ENCODE results near the gene FBXO8. TPM values are rescaled to one million over a fixed set of nuclear protein-coding genes. Genes with fewer than 3 reads are reported as not detected.
A peak's percentile ranks its signal among the peaks of the same experiment; 100 is the strongest.
"Not testable (repeated sequence)": the region's sequence is repeated elsewhere in the genome, so short reads cannot be mapped to it uniquely, and the experiment has no call there.

The FBXO8 gene
- total and polyA plus RNA-seq, 11 donors = 14.3 to 38.5 (median 25.9) TPM

- H3K36me3 ChIP-seq = peaks cover 0 to 30% (median 21%) of the 10 kb centered on the region in 9 donors
- TF ChIP-seq CTCF (IDR thresholded peaks at IDR 0.05) (no peak), POLR2A (IDR thresholded peaks at IDR 0.05) (no peak)
- peaks cover 0 to 48% (median 16%) of the 10 kb centered on the region in 12 donors for H3K4me1 ChIP-seq
- H3K9me3 ChIP-seq = no peaks in the 10 kb centered on the region
- H3K27me3 ChIP-seq = no peaks in the 10 kb centered on the region
- H3K27ac ChIP-seq = peak overlapping the region in 1 of 12 donors; percentile 7
- 74 to 87% (median 83%) methylated on average over 6 of the region's 6 CpGs for WGBS, 4 donors
- no peak overlapping the region for H3K4me3 ChIP-seq
- intact Hi-C loops (cut with DNase I) = no loop called here
- no peak for DNase-seq
- ATAC-seq = peak in 2 of 4 donors; percentile 51 to 64
Measured at GRCh38 chr4:174262624-174263444, 20.6 kb downstream of the FBXO8 start.

GRCh38 chr4:174261432-174261831 is 22.0 kb downstream of the FBXO8 start:
- WGBS, 4 donors = 65 to 82% (median 76%) methylated on average over 1 of the region's 1 CpG
- H3K4me3 ChIP-seq; H3K27me3 ChIP-seq; DNase-seq; ATAC-seq; intact Hi-C loops (cut with DNase I); H3K9me3 ChIP-seq: not testable (repeated sequence)
- Histone ChIP-seq H3K27ac (peak overlapping the region in 1 of 12 donors; percentile 25), H3K4me1 (peaks cover 0 to 50% (median 19%) of the 10 kb centered on the region in 12 donors), H3K36me3 (peaks cover 0 to 42% (median 28%) of the 10 kb centered on the region in 9 donors)

- WGBS, 4 donors = 27 to 35% (median 31%) methylated on average over 3 of the region's 3 CpGs
- Histone ChIP-seq H3K27me3 (no peaks in the 10 kb centered on the region), H3K36me3 (peaks cover 0 to 46% (median 28%) of the 10 kb centered on the region in 9 donors), H3K4me3 (no peak overlapping the region), H3K27ac (peak overlapping the region in 1 of 12 donors; percentile 17), H3K9me3 (no peaks in the 10 kb centered on the region), H3K4me1 (peaks cover 0 to 50% (median 21%) of the 10 kb centered on the region in 12 donors)
- no peak for ATAC-seq
- DNase-seq = no peak
- intact Hi-C loops (cut with DNase I) = no loop called here
- TF ChIP-seq CTCF (IDR thresholded peaks at IDR 0.05) (no peak), POLR2A (IDR thresholded peaks at IDR 0.05) (no peak)
Measured at GRCh38 chr4:174260099-174260498, 23.4 kb downstream of the FBXO8 start.

GRCh38 chr4:174259580-174259979 is 23.9 kb downstream of the FBXO8 start:
- H3K27ac ChIP-seq = no peak overlapping the region
- TF ChIP-seq POLR2A (IDR thresholded peaks at IDR 0.05) (no peak), CTCF (IDR thresholded peaks at IDR 0.05) (no peak)
- intact Hi-C loops (cut with DNase I) = no loop called here
- H3K27me3 ChIP-seq = no peaks in the 10 kb centered on the region
- peaks cover 0 to 45% (median 18%) of the 10 kb centered on the region in 12 donors for H3K4me1 ChIP-seq
- no peaks in the 10 kb centered on the region for H3K9me3 ChIP-seq
- no peak for DNase-seq
- H3K4me3 ChIP-seq = no peak overlapping the region
- no peak for ATAC-seq
- H3K36me3 ChIP-seq = peaks cover 0 to 46% (median 28%) of the 10 kb centered on the region in 9 donors
